HG03432 (cell line): Measurements from ENCODE around the gene PPP2R2B.
A peak's percentile ranks its signal among the peaks of the same experiment; 100 is the strongest.

Experiments
- ATAC-seq: cut with Tn5 transposase; IDR thresholded peaks from one replicate; pipeline ENCODE4 v1.9.1; 2021; ENCODE audit warnings: mild to moderate bottlenecking, moderate library complexity; ENCODE audit not compliant: unreplicated experiment

The PPP2R2B gene

DNA sequence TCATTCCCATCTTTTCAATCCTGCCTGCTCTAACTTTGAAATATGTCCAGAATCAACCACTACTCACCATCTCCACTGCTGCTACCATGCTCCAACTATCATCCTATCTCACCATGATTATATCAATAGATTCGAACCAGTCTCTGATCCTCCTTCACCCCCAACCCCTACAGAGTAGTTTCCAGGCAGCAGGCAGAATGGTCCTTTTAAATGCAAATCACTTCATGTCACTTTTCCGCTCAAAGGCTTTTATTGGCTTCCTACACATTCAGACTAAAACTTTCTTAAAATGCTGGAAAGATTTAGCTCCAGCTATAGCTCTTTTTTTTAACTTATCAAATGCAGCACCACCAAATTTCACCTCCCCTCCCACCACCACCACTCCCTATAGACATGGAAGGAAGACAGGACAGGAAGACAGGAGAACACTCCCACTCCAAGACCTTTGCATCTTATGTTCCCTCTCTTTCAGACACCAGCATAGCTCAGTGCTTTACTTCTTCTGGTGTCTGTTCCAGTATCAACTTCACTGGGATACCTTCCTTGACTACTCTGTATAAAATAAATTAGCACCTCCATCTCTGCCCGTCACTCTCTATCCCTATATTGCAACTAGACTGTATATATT, 9.9 kb upstream of the PPP2R2B start:
- ATAC-seq = no peak

DNA sequence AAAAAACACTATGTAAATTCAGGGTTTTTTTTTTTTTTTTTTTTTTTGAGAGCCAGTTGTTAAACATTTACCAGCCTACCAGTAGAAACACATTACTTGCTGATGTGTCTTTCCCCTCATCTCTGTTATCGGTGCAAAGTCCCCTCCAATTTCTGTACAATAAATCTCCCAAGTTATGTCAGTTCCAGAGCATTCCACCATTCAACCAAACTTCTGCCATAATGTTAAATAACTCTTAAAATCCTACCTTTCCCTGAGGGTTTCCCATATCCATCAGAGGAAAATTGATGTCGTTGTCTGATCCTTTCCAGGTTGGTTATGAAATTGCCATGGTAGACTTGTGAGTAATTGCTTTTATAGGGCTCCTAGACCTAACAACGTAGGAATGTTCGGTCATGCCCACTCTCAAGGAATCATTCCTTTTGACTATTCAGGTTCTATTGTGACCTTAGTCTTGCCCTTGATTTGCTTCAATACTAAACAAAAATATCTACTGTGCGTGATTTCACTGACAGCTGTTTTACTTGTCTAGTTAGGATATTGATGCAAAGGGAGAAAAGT, 5.6 kb upstream of the PPP2R2B start:
- ATAC-seq = no peak

DNA sequence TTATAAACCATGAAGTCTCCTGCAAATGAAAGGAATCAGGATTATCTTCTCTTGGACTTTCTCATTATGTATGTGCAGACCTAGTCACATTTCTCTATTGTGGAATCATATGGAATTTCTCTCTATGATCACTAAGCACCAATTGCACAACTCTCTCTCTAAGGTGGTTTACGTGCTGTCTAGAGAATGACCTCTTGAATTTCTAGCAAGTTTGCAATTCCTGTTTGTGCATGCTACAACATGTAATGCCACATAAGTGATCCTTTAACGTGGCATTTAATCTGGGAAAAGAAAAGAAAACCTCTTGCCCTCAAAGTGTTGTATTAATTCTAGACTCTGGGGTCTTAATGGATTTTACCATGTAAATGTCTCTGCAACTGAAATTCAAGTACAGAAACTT, 5.0 kb upstream of the PPP2R2B start:
- no peak for ATAC-seq

- no peak for ATAC-seq
These were observed 2.4 kb upstream of the PPP2R2B start for GRCh38 chr5:146880966-146881365.

- ATAC-seq = peak; percentile 42
These were observed 628 bp downstream of the PPP2R2B start for GRCh38 chr5:146877783-146878475.

DNA sequence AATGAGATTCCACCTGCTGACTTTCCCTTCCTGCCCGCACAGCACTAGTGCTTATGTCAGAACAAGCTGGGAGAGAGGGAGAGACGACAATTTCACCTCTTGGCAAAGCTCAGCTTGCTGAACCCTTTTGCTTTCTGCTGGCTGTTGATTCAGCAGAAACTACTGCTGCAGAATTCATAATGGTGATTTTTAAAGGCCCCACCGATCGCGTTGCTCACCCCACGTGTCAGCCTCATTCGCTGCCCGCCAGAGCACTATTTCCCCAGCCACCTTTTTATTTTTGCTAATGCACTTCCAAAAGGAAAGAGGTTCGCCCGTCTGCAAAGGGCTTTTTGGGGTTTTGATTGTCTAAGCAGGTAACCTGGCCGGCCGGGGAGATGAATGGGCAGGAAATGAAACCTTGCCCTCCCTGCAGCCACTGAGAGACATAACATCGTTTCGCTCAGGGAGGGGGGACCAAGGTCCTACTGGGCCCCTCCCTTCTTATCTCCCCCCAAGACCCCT, 1.3 kb downstream of the PPP2R2B start:
- no peak for ATAC-seq

- no peak for ATAC-seq
These were observed 5.2 kb downstream of the PPP2R2B start for GRCh38 chr5:146873186-146873917.

GRCh38 chr5:146872188-146872587, 6.4 kb downstream of the PPP2R2B start:
- no peak for ATAC-seq

DNA sequence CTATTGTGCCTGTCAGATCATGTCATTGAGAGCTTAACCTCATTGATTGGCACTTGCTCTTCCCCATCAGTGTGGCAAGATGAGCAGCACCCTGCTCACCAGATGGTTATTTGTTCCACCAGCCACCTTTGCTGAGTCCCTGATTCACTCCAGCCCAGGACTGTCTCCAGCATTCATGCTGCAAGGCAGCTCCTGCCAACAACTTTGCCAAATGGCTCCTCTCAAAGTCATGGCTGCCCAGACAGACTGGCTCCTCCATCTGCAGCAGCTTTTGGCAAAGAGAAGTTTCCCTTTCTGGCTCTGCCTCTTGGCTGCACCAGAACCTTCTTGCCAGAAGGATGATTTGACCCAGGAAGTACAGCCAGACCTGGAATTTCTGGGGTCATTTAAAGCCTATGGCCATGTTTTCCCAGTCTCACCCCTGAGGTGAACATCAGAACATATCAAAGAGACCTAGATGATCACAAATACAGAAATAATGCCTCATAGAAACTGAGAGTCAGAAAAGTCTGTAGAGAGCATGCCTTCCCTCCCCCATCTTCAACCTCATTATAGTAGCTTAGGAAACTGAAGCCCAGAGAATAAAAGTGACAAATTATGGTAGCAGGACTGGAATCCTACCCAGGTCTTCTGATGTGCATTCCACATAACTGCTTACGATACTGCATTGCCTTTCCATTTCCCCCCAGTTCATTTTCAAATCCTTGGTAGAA, 10.4 kb downstream of the PPP2R2B start:
- ATAC-seq = no peak

GRCh38 chr5:146866263-146866662, 12.3 kb downstream of the PPP2R2B start:
- no peak for ATAC-seq

DNA sequence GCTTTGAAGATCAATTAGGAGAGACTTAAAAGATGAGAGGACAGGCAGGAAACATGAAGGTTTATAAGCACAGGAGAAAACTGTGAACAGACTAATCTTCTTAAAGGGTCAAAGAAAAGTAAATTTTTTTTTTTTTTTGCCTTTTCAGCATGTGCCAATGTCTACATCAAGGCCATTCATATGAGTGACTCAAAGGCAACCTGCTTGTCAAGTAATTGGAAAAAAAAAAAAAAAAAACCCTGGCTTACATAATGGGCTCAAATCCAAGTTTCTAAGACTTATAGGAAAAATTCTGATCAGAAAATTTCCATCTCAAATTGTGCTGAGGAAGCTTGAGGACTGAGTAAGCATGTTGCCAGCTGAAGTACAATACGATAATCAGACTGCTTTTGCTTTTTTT, 15.9 kb downstream of the PPP2R2B start:
- no peak for ATAC-seq

- no peak for ATAC-seq
These were observed 18.2 kb downstream of the PPP2R2B start for GRCh38 chr5:146860213-146860893.

DNA sequence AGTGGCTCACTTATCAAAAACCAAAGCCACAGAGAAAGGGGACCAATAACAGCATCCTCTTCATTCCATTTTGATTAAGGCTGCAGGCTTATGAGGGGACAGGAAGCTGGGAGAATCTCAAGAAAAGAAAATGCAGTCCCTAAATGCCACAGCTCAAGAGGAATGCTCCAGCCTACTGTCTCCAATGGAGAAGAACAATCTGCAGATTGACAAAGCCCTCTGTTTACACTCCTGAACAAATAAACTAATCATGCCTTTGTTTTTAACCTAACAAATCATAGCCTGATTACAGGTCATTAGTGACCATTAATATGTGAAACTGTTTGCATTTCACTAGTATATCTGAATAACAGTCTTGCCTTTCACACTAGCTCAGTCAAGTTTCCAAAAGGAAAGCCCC, 26.5 kb downstream of the PPP2R2B start:
- ATAC-seq = no peak

GRCh38 chr5:146851133-146851532, 27.4 kb downstream of the PPP2R2B start:
- ATAC-seq = no peak

GRCh38 chr5:146849694-146850303, 28.8 kb downstream of the PPP2R2B start:
- ATAC-seq = no peak

GRCh38 chr5:146848133-146848532, 30.4 kb downstream of the PPP2R2B start:
- no peak for ATAC-seq

GRCh38 chr5:146840016-146840415, 38.5 kb downstream of the PPP2R2B start:
- ATAC-seq = no peak

DNA sequence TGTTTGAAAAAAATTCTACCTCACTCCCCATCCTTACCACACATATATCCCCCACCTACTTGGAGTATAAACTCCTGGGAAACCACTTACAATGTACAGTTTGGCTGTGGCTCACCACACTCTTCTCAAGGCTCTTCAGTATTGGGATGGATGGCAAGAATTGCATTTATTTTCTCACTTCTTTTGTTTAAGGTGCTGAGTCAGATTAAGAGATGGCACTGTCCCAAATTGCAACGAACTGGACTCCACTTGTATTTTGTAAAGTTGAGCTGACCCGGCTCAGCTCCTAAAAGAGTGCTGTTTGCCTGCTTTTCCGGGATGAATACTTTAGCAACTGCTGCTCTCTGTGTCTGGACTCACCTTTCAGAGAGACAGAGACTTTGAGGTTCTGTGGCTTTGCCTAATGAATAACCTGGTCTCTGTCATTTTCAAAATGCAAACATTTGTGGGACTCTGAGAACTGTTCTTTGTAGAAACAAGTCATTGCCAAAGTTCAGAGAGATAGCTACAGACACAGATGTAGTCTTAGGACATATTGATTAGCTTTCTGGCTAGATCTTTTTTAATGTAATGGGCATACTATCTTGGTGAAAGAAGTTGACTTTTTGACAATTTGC, 42.2 kb downstream of the PPP2R2B start:
- no peak for ATAC-seq

DNA sequence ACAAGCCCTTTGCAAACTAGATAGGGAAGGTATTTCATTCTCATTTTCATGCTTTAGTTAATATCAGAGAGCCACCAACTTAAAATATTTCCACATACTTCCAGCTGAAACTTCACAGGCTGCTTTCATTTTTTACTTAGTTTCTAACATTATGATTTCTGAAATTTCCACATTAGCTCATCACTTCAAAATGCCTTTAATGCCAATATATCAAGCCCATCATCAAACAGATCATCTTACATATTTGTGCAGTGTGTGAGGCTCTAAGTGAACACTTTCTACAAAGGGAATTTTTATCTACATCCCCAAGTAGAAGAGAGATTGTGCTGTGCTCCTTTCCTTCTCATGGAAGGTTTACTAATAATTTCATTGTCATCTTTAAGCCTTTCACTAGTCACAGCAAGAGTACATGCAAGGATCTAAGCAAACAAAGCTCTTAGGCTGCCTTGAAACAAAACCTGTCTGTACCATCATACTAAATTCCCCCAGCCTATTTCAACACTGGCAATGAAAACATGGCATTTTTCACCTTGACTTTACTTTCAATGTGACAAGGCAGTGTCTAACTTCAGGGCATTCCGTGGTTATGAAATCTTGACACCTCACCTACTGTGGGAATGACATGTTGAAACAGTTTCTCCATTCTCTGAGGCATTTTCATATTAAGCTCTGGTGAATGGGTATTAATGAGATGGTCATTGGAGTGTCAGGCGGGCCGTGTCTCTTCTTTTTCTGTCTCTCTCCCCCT, 45.4 kb downstream of the PPP2R2B start:
- no peak for ATAC-seq
